Parathyroid adenoma (tissue), 2 donors: ENCODE measurements around the gene TUBB8B.
"Not testable (repeated sequence)": the region's sequence is repeated elsewhere in the genome, so short reads cannot be mapped to it uniquely, and the experiment has no call there.

Source experiments
- H2AFZ ChIP-seq: fragments of 300-600 bp; sonication (generic); one replicate; pipeline ENCODE4 v1.7.0; 2017; ENCODE audit warnings: antibody characterized with exemption, mild to moderate bottlenecking
- H3K27ac ChIP-seq: fragments of 300-600 bp; sonication (generic); one replicate; pipeline ENCODE4 v1.7.0; 2017
- H3K27me3 ChIP-seq: fragments of 300-600 bp; sonication (generic); one replicate; pipeline ENCODE4 v1.7.0; 2017; ENCODE audit warnings: low read length; ENCODE audit not compliant: control insufficient read depth, insufficient read depth
- H3K36me3 ChIP-seq: fragments of 300-600 bp; sonication (generic); one replicate; pipeline ENCODE4 v1.7.0; 2017; ENCODE audit warnings: low read length; ENCODE audit not compliant: control insufficient read depth, insufficient read depth
- H3K4me1 ChIP-seq: fragments of 300-600 bp; sonication (generic); one replicate; pipeline ENCODE4 v1.7.0; 2017; ENCODE audit warnings: control low read depth
- H3K4me2 ChIP-seq: fragments of 300-600 bp; sonication (generic); one replicate; pipeline ENCODE4 v1.7.0; 2017; ENCODE audit warnings: low read length
- H3K4me3 ChIP-seq: fragments of 300-600 bp; sonication (generic); one replicate; pipeline ENCODE4 v1.7.0; 2017; ENCODE audit warnings: low read depth, low read length
- H3K79me2 ChIP-seq: fragments of 300-600 bp; sonication (generic); one replicate; pipeline ENCODE4 v1.7.0; 2017; ENCODE audit warnings: control low read depth
- H3K9ac ChIP-seq: fragments of 300-600 bp; sonication (generic); one replicate; pipeline ENCODE4 v1.7.0; 2017; ENCODE audit warnings: mild to moderate bottlenecking
- H3K9me3 ChIP-seq: fragments of 300-600 bp; sonication (generic); one replicate; pipeline ENCODE4 v1.7.0; 2017; ENCODE audit warnings: low read length; ENCODE audit not compliant: control insufficient read depth
- CTCF ChIP-seq: fragments of 300-600 bp; sonication (generic); IDR thresholded peaks from one replicate; pipeline ENCODE4 v1.7.0; 2017; ENCODE audit warnings: antibody characterized with exemption, mild to moderate bottlenecking
- donor health status: primary hyperparathyroidism.

The TUBB8B gene

GRCh38 chr18:49176-49665, at the start of gene TUBB8B:
TUBB8B (minus strand) TSS chr18:49615; CDS start chr18:49557, 58 bp downstream.
- not testable (repeated sequence) for H2AFZ ChIP-seq, H3K4me3 ChIP-seq, H3K4me1 ChIP-seq, H3K4me2 ChIP-seq, H3K27me3 ChIP-seq, H3K79me2 ChIP-seq, H3K36me3 ChIP-seq, H3K9ac ChIP-seq, H3K9me3 ChIP-seq
- H3K27ac ChIP-seq, result peak within 1 kb of the TSS; percentile 61

- H3K27ac ChIP-seq, H3K4me1 ChIP-seq, H3K4me2 ChIP-seq, H3K9ac ChIP-seq, H3K9me3 ChIP-seq, H3K4me3 ChIP-seq, H3K27me3 ChIP-seq, H2AFZ ChIP-seq, H3K79me2 ChIP-seq, H3K36me3 ChIP-seq: not testable (repeated sequence)
- peak; percentile 5 for TF ChIP-seq CTCF
These were observed 48.0 kb upstream of the TUBB8B start for GRCh38 chr18:97252-97914.

- H3K27ac ChIP-seq, H3K36me3 ChIP-seq, H3K79me2 ChIP-seq, H2AFZ ChIP-seq, H3K4me3 ChIP-seq, H3K9me3 ChIP-seq, H3K4me1 ChIP-seq, H3K9ac ChIP-seq, H3K27me3 ChIP-seq, H3K4me2 ChIP-seq: not testable (repeated sequence)
These were observed 47.3 kb upstream of the TUBB8B start for GRCh38 chr18:96767-97131.

- H3K9me3 ChIP-seq, H3K4me1 ChIP-seq, H3K4me3 ChIP-seq, H3K36me3 ChIP-seq, H3K27ac ChIP-seq, H2AFZ ChIP-seq, H3K9ac ChIP-seq, H3K4me2 ChIP-seq, H3K27me3 ChIP-seq, H3K79me2 ChIP-seq: not testable (repeated sequence)
These were observed 46.8 kb upstream of the TUBB8B start for GRCh38 chr18:96101-96766.

- not testable (repeated sequence) for H3K9me3 ChIP-seq, H3K4me3 ChIP-seq, H3K9ac ChIP-seq, H3K4me2 ChIP-seq, H3K79me2 ChIP-seq, H3K27me3 ChIP-seq, H3K4me1 ChIP-seq, H2AFZ ChIP-seq, H3K27ac ChIP-seq, H3K36me3 ChIP-seq
These were observed 46.2 kb upstream of the TUBB8B start for GRCh38 chr18:95580-95979.

- not testable (repeated sequence) for H3K79me2 ChIP-seq, H3K36me3 ChIP-seq, H3K4me3 ChIP-seq, H3K4me1 ChIP-seq, H3K4me2 ChIP-seq, H2AFZ ChIP-seq, H3K9me3 ChIP-seq, H3K9ac ChIP-seq, H3K27ac ChIP-seq, H3K27me3 ChIP-seq
These were observed 44.5 kb upstream of the TUBB8B start for GRCh38 chr18:93897-94408.

GRCh38 chr18:91561-91960, 42.1 kb upstream of the TUBB8B start:
- H3K4me2 ChIP-seq, H3K4me3 ChIP-seq, H2AFZ ChIP-seq, H3K4me1 ChIP-seq, H3K9ac ChIP-seq, H3K9me3 ChIP-seq, H3K27me3 ChIP-seq, H3K27ac ChIP-seq, H3K36me3 ChIP-seq, H3K79me2 ChIP-seq: not testable (repeated sequence)

- not testable (repeated sequence) for H2AFZ ChIP-seq, H3K27me3 ChIP-seq, H3K4me2 ChIP-seq, H3K27ac ChIP-seq, H3K4me1 ChIP-seq, H3K9me3 ChIP-seq, H3K36me3 ChIP-seq, H3K9ac ChIP-seq, H3K4me3 ChIP-seq, H3K79me2 ChIP-seq
These were observed 41.2 kb upstream of the TUBB8B start for GRCh38 chr18:90396-91193.

GRCh38 chr18:89124-89523, 39.7 kb upstream of the TUBB8B start:
- H2AFZ ChIP-seq, H3K4me1 ChIP-seq, H3K79me2 ChIP-seq: not testable (repeated sequence)

GRCh38 chr18:84801-85200, 35.4 kb upstream of the TUBB8B start:
- H3K4me2 ChIP-seq, H3K27me3 ChIP-seq, H3K9ac ChIP-seq, H3K4me1 ChIP-seq, H3K9me3 ChIP-seq, H3K36me3 ChIP-seq, H3K27ac ChIP-seq, H3K79me2 ChIP-seq, H3K4me3 ChIP-seq, H2AFZ ChIP-seq: not testable (repeated sequence)

More at GRCh38 chr18:89124-89523, 39.7 kb upstream of the TUBB8B start:
- H3K4me3 ChIP-seq, H3K27me3 ChIP-seq, H3K9ac ChIP-seq, H3K4me2 ChIP-seq, H3K9me3 ChIP-seq, H3K27ac ChIP-seq, H3K36me3 ChIP-seq: not testable (repeated sequence)
